Stimulated activated CD4-positive, alpha-beta T cell treated with anti-CD3 and anti-CD28 coated beads, TNF-alpha, amount 100 ng/mL, for 4 hours (primary cell): Measurements from ENCODE around the gene OTUB1.
"Not testable (repeated sequence)": the region's sequence is repeated elsewhere in the genome, so short reads cannot be mapped to it uniquely, and the experiment has no call there.

Source experiments
- DNase-seq, 3 experiments: peaks; one replicate each; pipeline ENCODE4 v3.0.0-alpha.2; 2020; ENCODE audit warnings: low read depth in 3 of 3

OTUB1 gene, protein sequence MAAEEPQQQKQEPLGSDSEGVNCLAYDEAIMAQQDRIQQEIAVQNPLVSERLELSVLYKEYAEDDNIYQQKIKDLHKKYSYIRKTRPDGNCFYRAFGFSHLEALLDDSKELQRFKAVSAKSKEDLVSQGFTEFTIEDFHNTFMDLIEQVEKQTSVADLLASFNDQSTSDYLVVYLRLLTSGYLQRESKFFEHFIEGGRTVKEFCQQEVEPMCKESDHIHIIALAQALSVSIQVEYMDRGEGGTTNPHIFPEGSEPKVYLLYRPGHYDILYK

DNA sequence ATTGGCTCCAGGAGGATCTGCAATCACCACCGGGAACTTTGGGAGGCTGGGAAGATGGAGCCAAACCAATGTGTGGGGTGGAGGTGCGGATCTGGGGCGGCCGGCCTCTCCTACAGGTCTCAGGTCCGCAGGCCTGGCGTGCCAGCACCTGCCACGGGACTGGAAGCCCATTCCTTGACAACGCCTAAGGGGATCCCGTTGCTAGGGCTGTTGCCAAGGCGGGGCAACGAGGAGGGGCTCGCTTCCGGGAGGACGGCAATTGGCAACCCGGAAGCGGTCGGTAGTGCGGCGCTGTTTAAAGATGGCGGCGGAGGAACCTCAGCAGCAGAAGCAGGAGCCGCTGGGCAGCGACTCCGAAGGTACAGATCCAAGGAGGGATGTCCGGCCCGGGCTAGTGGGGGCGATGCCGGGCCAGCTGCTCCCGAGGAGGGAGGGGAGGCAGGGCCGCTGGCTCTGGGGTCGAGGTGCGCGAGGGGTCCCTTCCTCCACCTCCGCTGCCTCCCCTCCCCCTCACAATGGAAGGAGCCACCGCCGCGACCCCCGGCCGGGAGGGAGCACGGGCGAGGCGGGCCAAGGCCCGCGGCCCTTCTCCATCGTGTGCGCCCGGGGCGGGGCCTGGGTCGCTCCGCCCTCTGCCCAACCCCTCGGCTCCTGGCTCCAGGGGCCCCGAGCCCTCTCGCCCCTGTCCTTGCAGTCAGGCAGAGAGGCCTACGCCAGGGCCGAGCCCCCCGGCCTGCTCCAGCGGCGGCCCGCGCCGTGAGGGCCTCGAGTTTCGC is at the start of gene OTUB1:
Gene OTUB1 (plus strand): TSS at position 283 of the 776 bp plus-strand sequence. CDS start 19 bp downstream, at position 302.
- DNase-seq, result peak; percentile 75 to 77 (median 75)

- no peak for DNase-seq
These were observed 48.3 kb upstream of the OTUB1 start for GRCh38 chr11:63937713-63938478.

GRCh38 chr11:63938479-63939396 is 47.5 kb upstream of the OTUB1 start, which contains the start of gene NAA40:
NAA40 (plus strand) TSS chr11:63939002; CDS start chr11:63939097, 95 bp downstream.
- peak; percentile 73 to 81 (median 80) for DNase-seq

DNA sequence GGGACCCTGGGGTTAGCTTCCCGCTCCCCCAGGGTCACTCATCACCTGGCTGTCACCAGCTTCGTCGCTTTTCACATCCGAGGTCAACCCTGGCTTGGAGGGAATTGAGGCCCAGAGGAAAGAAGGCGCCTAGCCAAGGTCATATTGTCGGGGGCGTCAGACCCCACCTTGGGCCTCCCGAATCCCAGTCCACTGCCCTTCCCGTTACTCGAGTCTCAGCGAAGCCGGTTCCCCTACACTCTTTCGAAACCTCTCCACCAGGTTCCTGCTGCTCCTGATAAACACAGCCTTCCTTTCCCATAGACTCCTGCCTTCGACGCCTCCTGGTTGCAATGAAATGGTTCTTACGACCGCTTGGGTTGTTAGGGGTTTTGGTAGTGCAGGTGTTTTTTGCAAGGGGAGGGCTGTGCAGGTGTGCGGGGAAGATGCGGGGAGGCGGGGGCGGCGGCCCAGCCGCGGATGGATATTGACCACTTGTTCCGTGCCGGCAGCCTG is 46.8 kb upstream of the OTUB1 start:
- no peak for DNase-seq

DNA sequence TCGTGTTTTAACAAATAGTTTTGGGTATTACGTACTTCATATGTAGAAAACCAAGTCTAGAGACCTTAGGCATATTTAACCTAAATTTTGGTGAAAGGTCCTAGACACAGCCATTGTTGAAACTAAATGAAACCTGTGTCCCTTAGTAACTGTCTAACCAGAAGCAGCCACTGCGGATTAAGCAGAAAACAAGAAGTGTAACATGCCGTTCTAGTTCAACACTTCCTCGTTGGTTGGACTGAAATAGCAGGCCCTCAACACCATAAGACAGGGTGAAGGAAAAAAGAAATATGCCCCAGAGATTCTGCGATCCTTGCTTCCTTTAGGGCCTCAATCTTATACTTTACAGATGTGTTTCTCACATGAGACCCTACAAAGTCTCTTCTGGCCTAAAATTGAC is 45.5 kb upstream of the OTUB1 start:
- no peak for DNase-seq

- no peak for DNase-seq
These were observed 44.3 kb upstream of the OTUB1 start for GRCh38 chr11:63941901-63942300.

DNA sequence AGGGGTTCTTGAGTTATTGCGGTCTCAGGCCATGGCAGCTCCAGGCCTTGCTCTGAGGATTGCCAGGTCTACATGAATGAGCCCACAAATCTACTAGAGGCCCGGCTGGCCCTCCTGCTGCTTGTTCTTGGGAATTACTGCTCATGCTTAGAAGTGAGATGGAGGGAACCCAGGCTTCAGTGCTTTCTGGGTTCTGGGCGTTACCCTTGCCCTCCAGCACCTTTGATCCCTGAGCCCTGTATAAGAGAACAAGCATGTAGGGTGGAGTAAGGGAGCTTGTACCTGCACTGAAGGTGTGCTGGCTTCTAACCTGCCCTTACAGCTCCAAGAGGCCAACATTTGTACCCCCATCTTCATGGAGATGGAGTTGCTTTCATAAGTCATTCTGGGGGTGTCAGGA is 43.4 kb upstream of the OTUB1 start:
- no peak for DNase-seq

- DNase-seq, result no peak
These were observed 41.3 kb upstream of the OTUB1 start for GRCh38 chr11:63944987-63945386.

GRCh38 chr11:63945477-63946163 is 40.6 kb upstream of the OTUB1 start:
- peak; percentile 15 to 27 (median 26) for DNase-seq

DNA sequence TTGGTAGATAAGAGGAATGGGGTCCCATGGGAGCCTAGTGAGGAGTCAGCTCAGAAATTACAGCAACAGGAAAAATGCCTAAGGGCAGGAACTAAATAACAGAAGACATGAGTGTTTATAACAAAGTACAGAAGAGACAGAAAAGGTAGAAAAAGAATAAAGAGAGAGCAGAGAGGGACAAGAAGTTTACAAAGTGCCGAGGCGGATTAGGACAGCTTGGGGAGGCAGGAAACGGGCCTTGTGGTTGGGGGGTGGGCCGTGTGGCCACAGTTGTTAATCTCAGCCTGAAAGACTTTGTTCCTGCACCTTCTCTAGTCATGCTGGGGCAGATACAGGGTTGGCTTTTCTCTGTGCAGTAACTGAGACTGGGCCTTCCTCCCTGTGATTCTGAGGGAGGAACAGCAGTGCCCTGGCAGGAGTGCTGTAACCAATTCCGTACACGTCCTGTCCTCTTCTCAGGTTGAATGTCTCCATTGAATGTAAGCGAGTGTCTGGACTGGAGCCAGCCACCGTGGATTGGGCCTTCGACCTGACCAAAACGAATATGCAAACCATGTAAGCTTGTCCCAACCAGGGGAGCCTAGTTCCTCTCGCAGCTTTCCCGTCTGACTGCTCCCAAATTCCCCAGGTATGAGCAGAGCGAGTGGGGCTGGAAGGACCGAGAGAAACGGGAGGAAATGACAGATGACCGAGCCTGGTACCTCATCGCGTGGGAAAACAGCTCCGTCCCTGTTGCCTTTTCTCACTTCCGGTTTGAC is 34.3 kb upstream of the OTUB1 start:
- DNase-seq, result no peak

- DNase-seq, result no peak
These were observed 33.7 kb upstream of the OTUB1 start for GRCh38 chr11:63952570-63952969.

- DNase-seq, result no peak
These were observed 28.2 kb upstream of the OTUB1 start for GRCh38 chr11:63958008-63958407.

DNA sequence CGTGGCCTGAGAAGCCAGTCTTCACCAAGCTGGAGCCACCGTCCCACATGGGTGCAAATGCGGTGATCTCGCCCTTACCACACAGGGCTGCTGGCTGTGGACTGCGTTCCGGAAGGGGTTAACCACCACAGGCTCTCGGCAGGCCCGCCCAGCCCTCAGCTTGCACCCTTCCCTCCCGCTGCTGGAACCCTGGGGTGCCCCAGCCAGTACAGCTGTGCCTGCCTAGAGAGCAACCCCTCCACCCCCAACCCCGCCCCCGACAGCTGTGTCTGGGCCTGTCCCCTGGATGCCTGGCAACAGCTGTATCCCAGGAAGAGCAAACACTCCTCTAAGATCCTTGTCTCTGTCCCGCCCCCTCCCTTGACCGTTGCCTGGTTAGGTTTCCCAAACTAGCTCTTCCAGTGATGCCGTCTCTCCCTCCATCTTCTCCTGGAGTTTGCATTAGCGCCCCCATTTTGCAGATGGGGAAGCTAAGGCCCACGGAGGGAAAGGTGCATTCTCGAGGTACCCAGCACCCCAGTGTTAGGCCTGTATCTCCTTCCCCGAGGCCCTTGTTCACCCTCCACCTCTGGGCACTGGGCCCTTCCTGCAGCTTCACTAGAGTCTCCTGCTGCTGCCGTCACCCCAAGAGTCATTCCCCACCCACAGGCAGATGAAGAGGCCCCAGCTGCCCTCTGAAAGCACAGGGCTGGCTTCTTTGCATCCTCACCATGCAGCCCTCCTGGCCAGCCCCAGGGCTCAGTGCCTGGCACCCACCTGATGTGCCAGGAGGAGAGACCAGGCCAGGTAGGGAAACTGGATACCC is 24.4 kb upstream of the OTUB1 start:
- DNase-seq, result no peak

- DNase-seq, result not testable (repeated sequence)
These were observed 22.3 kb upstream of the OTUB1 start for GRCh38 chr11:63963895-63964294.

DNA sequence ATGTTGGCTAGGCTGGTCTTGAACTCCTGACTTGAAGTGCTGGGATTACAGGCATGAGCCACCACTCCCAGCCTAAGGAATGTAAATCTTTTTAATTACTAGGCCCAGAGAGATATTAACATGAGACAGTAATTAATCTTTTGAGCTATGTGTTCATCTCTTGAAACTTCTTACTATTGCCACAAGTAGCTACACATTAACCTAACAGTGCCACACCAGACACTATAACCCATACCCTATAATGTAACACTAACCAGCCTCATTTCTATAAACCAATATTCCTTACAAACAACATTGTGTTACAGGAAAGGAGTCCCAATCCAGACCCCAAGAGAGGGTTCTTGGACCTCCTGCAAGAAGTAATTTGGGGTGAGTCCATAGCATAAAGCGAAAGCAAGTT is 19.8 kb upstream of the OTUB1 start:
- no peak for DNase-seq

- no peak for DNase-seq
These were observed 16.8 kb upstream of the OTUB1 start for GRCh38 chr11:63969461-63969860.

DNA sequence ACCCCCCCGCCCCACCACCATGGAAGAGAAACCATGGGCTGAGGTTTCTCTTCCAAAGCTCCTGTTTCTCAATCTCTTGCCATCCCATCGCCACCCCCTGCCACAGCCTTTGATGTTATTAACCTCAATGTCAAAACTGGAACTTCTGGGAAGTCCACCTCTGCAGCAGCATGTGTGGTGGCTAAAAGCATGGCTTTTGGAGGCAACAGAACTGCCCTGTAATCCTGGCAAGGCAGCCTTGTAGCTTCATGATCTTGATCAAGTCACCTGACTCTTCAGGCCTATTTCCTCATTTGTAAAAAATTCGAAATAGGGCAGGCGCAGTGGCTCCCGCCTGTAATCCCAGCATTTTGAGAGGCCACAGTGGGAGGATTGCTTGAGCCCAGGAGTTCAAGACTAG is 15.3 kb upstream of the OTUB1 start:
- no peak for DNase-seq

GRCh38 chr11:63973912-63974258 is 12.4 kb upstream of the OTUB1 start:
- DNase-seq, result not testable (repeated sequence)
